OCI-LY3 (cell line): ENCODE results near the gene MGAT4C.

Experiments used
- H2AFZ ChIP-seq: fragments of 200-600, 300-600 bp; shearing (Covaris generic); 2 replicates; pipeline ENCODE4 v1.6.0; 2014; ENCODE audit warnings: antibody characterized with exemption, low read depth, low read length
- H3K27ac ChIP-seq: fragments of 200-600, 300-600 bp; sonication (generic); 2 replicates; pipeline ENCODE4 v1.5.1; 2014; ENCODE audit warnings: mild to moderate bottlenecking, low read length, moderate library complexity, mixed read lengths
- H3K27me3 ChIP-seq: fragments of 200-600, 300-600 bp; sonication (generic); 2 replicates; pipeline ENCODE4 v1.6.1; 2014; ENCODE audit warnings: low read depth, low read length, mixed read lengths
- H3K36me3 ChIP-seq: fragments of 200-600, 300-600 bp; sonication (generic); replicated peaks from 2 replicates; pipeline ENCODE3; 2014; ENCODE audit warnings: low read depth, low read length, mixed read lengths
- H3K4me1 ChIP-seq: fragments of 300-600, 200-600 bp; sonication (generic); 2 replicates; pipeline ENCODE4 v1.6.1; 2014; ENCODE audit warnings: low read length, mixed read lengths
- H3K4me2 ChIP-seq: fragments of 200-600, 300-600 bp; sonication (generic); 2 replicates; pipeline ENCODE4 v1.6.1; 2014; ENCODE audit warnings: low read length, mixed read lengths
- H3K4me3 ChIP-seq: fragments of 300-600, 200-600 bp; sonication (generic); 2 replicates; pipeline ENCODE4 v1.5.1; 2014; ENCODE audit warnings: antibody characterized with exemption, mild to moderate bottlenecking, low read length, moderate library complexity
- H3K79me2 ChIP-seq: fragments of 300-600, 200-600 bp; shearing (Covaris generic); 2 replicates; pipeline ENCODE4 v1.6.1; 2014; ENCODE audit warnings: mild to moderate bottlenecking, low read length, mixed read lengths
- H3K9ac ChIP-seq: fragments of 300-600, 200-600 bp; shearing (Covaris generic); 2 replicates; pipeline ENCODE4 v1.6.0; 2014; ENCODE audit warnings: mild to moderate bottlenecking, low read length, moderate library complexity
- H3K9me3 ChIP-seq: fragments of 200-600, 300-600 bp; shearing (Covaris generic); 2 replicates; pipeline ENCODE4 v1.6.1; 2014; ENCODE audit warnings: low read length, mixed read lengths; ENCODE audit not compliant: insufficient read depth
- H4K20me1 ChIP-seq: fragments of 200-600, 300-600 bp; sonication (generic); 2 replicates; pipeline ENCODE4 v1.6.1; 2016; ENCODE audit warnings: low read length, mixed read lengths; ENCODE audit not compliant: insufficient read depth
- EZH2phosphoT487 ChIP-seq: fragments of 200-600 bp; shearing (Covaris generic); IDR thresholded peaks from 2 replicates; pipeline ENCODE4 v1.6.1; 2018; ENCODE audit warnings: antibody characterized with exemption, mixed run types, low read depth
- TF ChIP-seq, protein P1 (sequence below): fragments of 200-600, 300-600 bp; sonication (generic); IDR thresholded peaks from 2 replicates; pipeline ENCODE4 v1.5.1; 2014; ENCODE audit warnings: antibody characterized with exemption, low read length, low read depth

The MGAT4C gene

DNA sequence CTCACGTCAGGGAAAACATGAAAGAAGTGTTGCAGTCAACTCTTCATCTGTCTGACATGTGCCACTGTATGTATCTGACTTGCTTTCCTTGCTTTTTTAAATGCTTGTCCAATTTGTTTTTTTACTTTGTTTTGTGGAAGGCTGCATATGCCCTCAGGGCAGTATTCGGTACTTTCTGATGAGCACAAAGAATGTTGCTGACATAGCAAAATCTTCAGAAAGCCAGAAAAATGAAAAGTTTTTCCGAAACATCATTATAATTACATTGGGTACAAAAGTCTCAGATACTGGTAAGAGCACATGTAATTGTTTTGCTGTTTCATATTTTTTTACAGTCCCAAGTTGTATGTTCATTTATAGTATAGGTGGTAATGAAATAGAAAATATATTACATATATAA is 237.8 kb downstream of the MGAT4C start:
- no peak overlapping the region for H3K27ac ChIP-seq
- no peaks in the 10 kb centered on the region for H3K36me3 ChIP-seq
- no peaks in the 10 kb centered on the region for H3K79me2 ChIP-seq
- H3K4me3 ChIP-seq, result no peak overlapping the region
- H4K20me1 ChIP-seq, result no peaks in the 10 kb centered on the region
- no peaks in the 10 kb centered on the region for H3K4me1 ChIP-seq
- TF ChIP-seq, protein P1, sequence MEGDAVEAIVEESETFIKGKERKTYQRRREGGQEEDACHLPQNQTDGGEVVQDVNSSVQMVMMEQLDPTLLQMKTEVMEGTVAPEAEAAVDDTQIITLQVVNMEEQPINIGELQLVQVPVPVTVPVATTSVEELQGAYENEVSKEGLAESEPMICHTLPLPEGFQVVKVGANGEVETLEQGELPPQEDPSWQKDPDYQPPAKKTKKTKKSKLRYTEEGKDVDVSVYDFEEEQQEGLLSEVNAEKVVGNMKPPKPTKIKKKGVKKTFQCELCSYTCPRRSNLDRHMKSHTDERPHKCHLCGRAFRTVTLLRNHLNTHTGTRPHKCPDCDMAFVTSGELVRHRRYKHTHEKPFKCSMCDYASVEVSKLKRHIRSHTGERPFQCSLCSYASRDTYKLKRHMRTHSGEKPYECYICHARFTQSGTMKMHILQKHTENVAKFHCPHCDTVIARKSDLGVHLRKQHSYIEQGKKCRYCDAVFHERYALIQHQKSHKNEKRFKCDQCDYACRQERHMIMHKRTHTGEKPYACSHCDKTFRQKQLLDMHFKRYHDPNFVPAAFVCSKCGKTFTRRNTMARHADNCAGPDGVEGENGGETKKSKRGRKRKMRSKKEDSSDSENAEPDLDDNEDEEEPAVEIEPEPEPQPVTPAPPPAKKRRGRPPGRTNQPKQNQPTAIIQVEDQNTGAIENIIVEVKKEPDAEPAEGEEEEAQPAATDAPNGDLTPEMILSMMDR, result no peak
- no peak for TF ChIP-seq EZH2phosphoT487
- no peak overlapping the region for H3K9ac ChIP-seq
- no peaks in the 10 kb centered on the region for H3K9me3 ChIP-seq
- H3K4me2 ChIP-seq, result no peak overlapping the region
- H2AFZ ChIP-seq, result no peak overlapping the region
- no peaks in the 10 kb centered on the region for H3K27me3 ChIP-seq

DNA sequence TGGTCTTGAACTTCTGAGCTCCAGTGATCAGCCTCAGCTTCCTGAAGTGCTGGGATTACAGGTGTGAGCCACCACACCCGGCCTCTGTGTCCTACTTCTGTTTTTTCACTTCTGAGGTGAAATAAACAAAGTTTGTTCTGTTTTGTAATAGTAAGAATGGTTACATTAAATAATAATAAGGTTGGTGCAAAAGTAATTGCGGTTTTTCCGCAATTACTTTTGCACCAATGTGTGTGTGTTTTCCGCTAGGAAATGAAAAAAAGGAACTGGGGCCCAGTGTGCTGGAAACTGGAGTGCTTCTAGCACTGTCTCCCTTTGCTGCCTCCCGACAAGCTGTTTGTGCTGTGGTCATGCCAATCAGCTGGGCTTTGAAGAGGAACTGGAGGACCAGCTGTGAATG is 241.2 kb downstream of the MGAT4C start:
- H3K27me3 ChIP-seq, result no peaks in the 10 kb centered on the region
- no peaks in the 10 kb centered on the region for H3K36me3 ChIP-seq
- H3K9ac ChIP-seq, result no peak overlapping the region

DNA sequence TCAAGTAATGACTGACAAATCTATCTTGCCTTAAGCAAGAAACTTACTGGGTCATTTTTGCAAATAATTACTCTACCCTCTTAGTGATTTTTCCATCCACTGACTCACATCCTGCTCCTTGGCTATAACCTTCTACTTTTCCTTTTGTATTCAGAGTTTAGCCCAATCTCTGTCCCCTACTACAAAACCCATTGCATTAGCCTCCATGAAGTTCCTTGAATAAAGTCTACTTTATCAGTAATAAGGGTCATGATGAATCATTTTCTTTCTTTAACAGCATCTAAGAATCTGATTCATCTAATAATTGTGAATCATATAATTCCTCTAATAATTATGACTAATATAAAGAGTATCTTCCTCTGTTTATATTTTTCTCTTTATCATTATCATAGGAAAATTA is 249.5 kb downstream of the MGAT4C start:
- Histone ChIP-seq H3K27me3 (no peaks in the 10 kb centered on the region), H4K20me1 (no peaks in the 10 kb centered on the region), H3K4me2 (no peak overlapping the region), H3K4me1 (peaks cover under 1% of the 10 kb centered on the region; the same call in 1 of the 2 replicates), H3K79me2 (no peaks in the 10 kb centered on the region), H3K36me3 (no peaks in the 10 kb centered on the region), H3K27ac (no peak overlapping the region), H3K9ac (no peak overlapping the region), H3K9me3 (no peaks in the 10 kb centered on the region), H3K4me3 (no peak overlapping the region), H2AFZ (no peak overlapping the region)
- TF ChIP-seq, protein P1, result no peak
- TF ChIP-seq EZH2phosphoT487, result no peak

More for the DNA sequence above, 241.2 kb downstream of the MGAT4C start:
- TF ChIP-seq EZH2phosphoT487, result no peak
- TF ChIP-seq, protein P1, result no peak
- Histone ChIP-seq H3K4me3 (no peak overlapping the region), H3K4me2 (no peak overlapping the region), H3K27ac (no peak overlapping the region), H4K20me1 (no peaks in the 10 kb centered on the region), H3K4me1 (no peaks in the 10 kb centered on the region), H3K9me3 (no peaks in the 10 kb centered on the region), H2AFZ (no peak overlapping the region), H3K79me2 (no peaks in the 10 kb centered on the region)

DNA sequence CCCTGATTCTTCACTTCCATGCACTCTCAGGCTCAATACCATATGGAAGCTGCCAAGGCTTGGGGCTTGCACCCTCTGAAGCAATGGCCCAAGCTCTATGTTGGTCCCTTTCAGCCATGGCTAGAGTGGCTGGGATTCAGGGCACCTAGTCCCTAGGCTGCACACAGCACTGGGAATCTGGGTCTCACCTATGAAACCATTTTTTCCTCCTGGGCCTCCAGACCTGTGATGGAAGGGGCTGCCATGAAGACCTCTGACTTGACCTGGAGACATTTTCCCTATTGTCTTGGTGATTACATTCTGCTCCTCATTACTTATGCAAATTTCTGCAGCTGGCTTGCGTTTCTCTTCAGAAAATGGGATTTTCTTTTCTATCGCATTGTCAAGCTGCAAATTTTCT is 258.1 kb downstream of the MGAT4C start:
- Histone ChIP-seq H3K4me3 (no peak overlapping the region), H3K9me3 (no peaks in the 10 kb centered on the region), H3K4me1 (peaks cover 4% of the 10 kb centered on the region; the same call in 1 of the 2 replicates), H3K9ac (no peak overlapping the region), H4K20me1 (no peaks in the 10 kb centered on the region), H2AFZ (no peak overlapping the region), H3K27me3 (no peaks in the 10 kb centered on the region), H3K27ac (no peak overlapping the region), H3K4me2 (no peak overlapping the region), H3K36me3 (no peaks in the 10 kb centered on the region), H3K79me2 (no peaks in the 10 kb centered on the region)
- TF ChIP-seq, protein P1, result no peak
- no peak for TF ChIP-seq EZH2phosphoT487
